22Rv1 (cell line): Measurements from ENCODE around the gene TMCO4.

Experiments used
- CTCF ChIP-seq: fragments of 450-650 bp; IDR thresholded peaks from 2 replicates; pipeline ENCODE4 v1.5.1; 2017; ENCODE audit warnings: mild to moderate bottlenecking
- ZFX ChIP-seq: fragments of 450-650 bp; IDR thresholded peaks from 2 replicates; pipeline ENCODE4 v1.6.1; 2017; ENCODE audit warnings: antibody characterized with exemption, borderline replicate concordance

- TF ChIP-seq CTCF (no peak), ZFX (no peak)
Measured at GRCh38 chr1:19771350-19771749, 28.4 kb downstream of the TMCO4 start.
